Neural progenitor cell (in vitro differentiated cells): ENCODE data around the gene DNAH5. TPM values are rescaled to one million over a fixed set of nuclear protein-coding genes. Genes with fewer than 3 reads are reported as not detected.

Experiments used
- DNase-seq: peaks from one replicate; pipeline ENCODE4 v3.0.0-alpha.2; 2016; ENCODE audit warnings: low spot score
- H2AFZ ChIP-seq: fragments of 200-600 bp; sonication (generic); replicated peaks from 2 replicates; pipeline ENCODE4 v1.6.1; 2016; ENCODE audit warnings: antibody characterized with exemption
- H3F3A ChIP-seq: fragments of 200-600 bp; sonication (generic); 2 replicates; pipeline ENCODE4 v1.6.1; 2016; ENCODE audit warnings: antibody characterized with exemption, low read depth
- H3K27ac ChIP-seq: fragments of 200-600 bp; sonication (generic); 2 replicates; pipeline ENCODE4 v1.5.1; 2016; ENCODE audit warnings: mild to moderate bottlenecking
- H3K27me3 ChIP-seq: fragments of 200-600 bp; sonication (generic); 2 replicates; pipeline ENCODE4 v1.6.1; 2016; ENCODE audit warnings: mild to moderate bottlenecking, moderate library complexity
- H3K36me3 ChIP-seq: fragments of 200-600 bp; sonication (generic); 2 replicates; pipeline ENCODE4 v1.5.1; 2016
- H3K4me1 ChIP-seq: fragments of 200-600 bp; sonication (generic); 2 replicates; pipeline ENCODE4 v1.6.1; 2016; ENCODE audit warnings: mixed run types
- H3K4me2 ChIP-seq: fragments of 200-600 bp; sonication (generic); 2 replicates; pipeline ENCODE4 v1.6.1; 2016
- H3K4me3 ChIP-seq: fragments of 200-600 bp; sonication (generic); 2 replicates; pipeline ENCODE4 v1.5.1; 2016
- H3K79me2 ChIP-seq: fragments of 200-600 bp; sonication (generic); 2 replicates; pipeline ENCODE4 v1.6.1; 2016; ENCODE audit warnings: low read depth
- H3K9ac ChIP-seq: fragments of 200-600 bp; sonication (generic); 2 replicates; pipeline ENCODE4 v1.6.1; 2016
- H3K9me3 ChIP-seq: fragments of 200-600 bp; sonication (generic); 2 replicates; pipeline ENCODE4 v1.5.1; 2016; ENCODE audit warnings: low read depth
- H4K20me1 ChIP-seq: fragments of 200-600 bp; sonication (generic); 2 replicates; pipeline ENCODE4 v1.6.1; 2016; ENCODE audit warnings: low read depth
- H3K27ac Mint-ChIP-seq: 3 replicates; pipeline ENCODE4 v1.8.0; 2021; ENCODE audit warnings: mixed read lengths
- H3K27me3 Mint-ChIP-seq: 2 replicates; pipeline ENCODE4 v1.8.0; 2022; ENCODE audit warnings: low read depth, mild to moderate bottlenecking, inconsistent platforms, moderate library complexity, mixed read lengths; ENCODE audit not compliant: insufficient read depth
- H3K36me3 Mint-ChIP-seq: 3 replicates; pipeline ENCODE4 v1.8.0; 2021; ENCODE audit warnings: mixed read lengths
- H3K4me1 Mint-ChIP-seq: 3 replicates; pipeline ENCODE4 v1.8.0; 2021; ENCODE audit warnings: mixed read lengths
- H3K4me3 Mint-ChIP-seq: 3 replicates; pipeline ENCODE4 v1.8.0; 2021; ENCODE audit warnings: mild to moderate bottlenecking, moderate library complexity, mixed read lengths
- H3K9me3 Mint-ChIP-seq: 3 replicates; pipeline ENCODE4 v1.8.0; 2020; ENCODE audit warnings: mixed read lengths
- CTCF ChIP-seq: fragments of 200-600 bp; sonication (generic); IDR thresholded peaks from 2 replicates; pipeline ENCODE4 v1.5.1; 2017; ENCODE audit warnings: antibody characterized with exemption, mild to moderate bottlenecking
- EZH2 ChIP-seq: fragments of 200-600 bp; sonication (generic); IDR thresholded peaks from 2 replicates; pipeline ENCODE4 v1.6.1; 2017; ENCODE audit warnings: antibody characterized with exemption, mild to moderate bottlenecking, moderate library complexity
- EZH2phosphoT487 ChIP-seq: fragments of 200-600 bp; sonication (generic); IDR thresholded peaks from 2 replicates; pipeline ENCODE4 v1.6.1; 2017; ENCODE audit warnings: antibody characterized with exemption
- total RNA-seq: library from RNA; depleted of rRNA; stranded (reverse); fragments of >200 nt; gene quantifications from 2 replicates; pipeline ENCODE4 v1.2.3, GENCODE V29; 2015; ENCODE audit warnings: low replicate concordance

The DNAH5 gene
- total RNA-seq, 1 donor from 2014 or later, result 0.39 TPM

GRCh38 chr5:13921578-13921977 is 22.9 kb downstream of the DNAH5 start:
- Mint-ChIP-seq H3K27ac (no peak overlapping the region), H3K4me3 (no peak overlapping the region), H3K27me3 (no peaks in the 10 kb centered on the region), H3K36me3 (no peaks in the 10 kb centered on the region), H3K9me3 (no peaks in the 10 kb centered on the region), H3K4me1 (no peaks in the 10 kb centered on the region)
- Histone ChIP-seq H3K4me3 (no peak overlapping the region), H3K79me2 (no peaks in the 10 kb centered on the region), H3K36me3 (no peaks in the 10 kb centered on the region), H3F3A (no peaks in the 10 kb centered on the region), H3K27ac (no peak overlapping the region), H2AFZ (no peak overlapping the region), H3K9me3 (no peaks in the 10 kb centered on the region), H3K27me3 (no peaks in the 10 kb centered on the region), H3K4me1 (no peaks in the 10 kb centered on the region), H3K4me2 (no peak overlapping the region), H3K9ac (no peak overlapping the region), H4K20me1 (no peaks in the 10 kb centered on the region)
- DNase-seq, result no peak
- TF ChIP-seq CTCF (no peak), EZH2phosphoT487 (no peak), EZH2 (no peak)

- Histone ChIP-seq H4K20me1 (no peaks in the 10 kb centered on the region), H3F3A (no peaks in the 10 kb centered on the region), H2AFZ (no peak overlapping the region), H3K4me2 (no peak overlapping the region), H3K9ac (no peak overlapping the region), H3K4me1 (no peaks in the 10 kb centered on the region), H3K27me3 (no peaks in the 10 kb centered on the region), H3K4me3 (no peak overlapping the region), H3K79me2 (no peaks in the 10 kb centered on the region), H3K9me3 (no peaks in the 10 kb centered on the region), H3K27ac (no peak overlapping the region), H3K36me3 (no peaks in the 10 kb centered on the region)
- Mint-ChIP-seq H3K27ac (no peak overlapping the region), H3K9me3 (no peaks in the 10 kb centered on the region), H3K27me3 (no peaks in the 10 kb centered on the region), H3K4me3 (no peak overlapping the region), H3K36me3 (no peaks in the 10 kb centered on the region), H3K4me1 (no peaks in the 10 kb centered on the region)
- DNase-seq, result no peak
- no peak for TF ChIP-seq EZH2
- TF ChIP-seq CTCF, result no peak
- no peak for TF ChIP-seq EZH2phosphoT487
Measured at GRCh38 chr5:13919786-13920185, 24.7 kb downstream of the DNAH5 start.

GRCh38 chr5:13919087-13919486 is 25.4 kb downstream of the DNAH5 start:
- no peaks in the 10 kb centered on the region for H3K27me3 Mint-ChIP-seq
- H3K79me2 ChIP-seq, result no peaks in the 10 kb centered on the region
- no peak overlapping the region for H3K27ac ChIP-seq
- no peak overlapping the region for H3K4me2 ChIP-seq
- no peaks in the 10 kb centered on the region for H3K27me3 ChIP-seq
- no peak overlapping the region for H3K4me3 Mint-ChIP-seq
- H3K36me3 ChIP-seq, result no peaks in the 10 kb centered on the region
- no peaks in the 10 kb centered on the region for H3K9me3 ChIP-seq
- no peaks in the 10 kb centered on the region for H3K9me3 Mint-ChIP-seq
- no peaks in the 10 kb centered on the region for H4K20me1 ChIP-seq
- no peaks in the 10 kb centered on the region for H3K4me1 ChIP-seq
- no peak overlapping the region for H3K4me3 ChIP-seq
- H3K9ac ChIP-seq, result no peak overlapping the region
- no peak for DNase-seq
- H3K4me1 Mint-ChIP-seq, result no peaks in the 10 kb centered on the region
- H3K27ac Mint-ChIP-seq, result no peak overlapping the region
- H3K36me3 Mint-ChIP-seq, result no peaks in the 10 kb centered on the region
- no peak overlapping the region for H2AFZ ChIP-seq
- TF ChIP-seq EZH2 (no peak), CTCF (no peak), EZH2phosphoT487 (no peak)
- no peaks in the 10 kb centered on the region for H3F3A ChIP-seq
